Left colon (tissue), 2 donors: Measurements from ENCODE around the gene HAUS7. TPM values are rescaled to one million over a fixed set of nuclear protein-coding genes. Genes with fewer than 3 reads are reported as not detected.

ENCODE experiments used
- ATAC-seq: fragments of 200-7000 bp; cut with Tn5 transposase; one replicate; pipeline ENCODE4 v1.9.1; 2020; ENCODE audit warnings: mild to moderate bottlenecking, moderate library complexity
- DNase-seq, 2 donors: peaks; one replicate each; pipeline ENCODE4 v3.0.0-alpha.2; 2020
- intact Hi-C, 2 donors: fragments of 100-400 bp; cut with DNase I in 1 of 2; cut with micrococcal nuclease in 1 of 2; formaldehyde crosslinking; loops; one replicate each; pipeline versions ENCODE4 v1.11.2 to v1.14.0; 2022; cut with DNase I, micrococcal nuclease
- long read RNA-seq: library from polyadenylated mRNA; unstranded; transcript quantifications from one replicate; pipeline ENCODE4 v2.0.0, GENCODE V29; 2021
- total RNA-seq, 2 donors: library from RNA; stranded (reverse); fragmentation: NEBNext Ultra II Directional; extraction: Animal tissue kit (Norgen Biotek cat#: 25700); gene quantifications; one replicate each; pipeline ENCODE4 v1.2.1, GENCODE V29; 2021
- donor health status: DM: no; HTN: no; CAD: no.
- donor health status: DM: yes; HTN: yes; CAD: no.

Gene HAUS7
- 10 to 100 TPM; 13.0 to 19.0 TPM for total RNA-seq
- long read RNA-seq, transcript HAUS7-202 (10 exons, 1,363 nt): major isoform, 15 of 18 reads
- long read RNA-seq, partial matches to known transcripts: 2 of 18 reads
- long read RNA-seq, other reads (novel, unspliced or antisense): 1 of 18 reads

DNA sequence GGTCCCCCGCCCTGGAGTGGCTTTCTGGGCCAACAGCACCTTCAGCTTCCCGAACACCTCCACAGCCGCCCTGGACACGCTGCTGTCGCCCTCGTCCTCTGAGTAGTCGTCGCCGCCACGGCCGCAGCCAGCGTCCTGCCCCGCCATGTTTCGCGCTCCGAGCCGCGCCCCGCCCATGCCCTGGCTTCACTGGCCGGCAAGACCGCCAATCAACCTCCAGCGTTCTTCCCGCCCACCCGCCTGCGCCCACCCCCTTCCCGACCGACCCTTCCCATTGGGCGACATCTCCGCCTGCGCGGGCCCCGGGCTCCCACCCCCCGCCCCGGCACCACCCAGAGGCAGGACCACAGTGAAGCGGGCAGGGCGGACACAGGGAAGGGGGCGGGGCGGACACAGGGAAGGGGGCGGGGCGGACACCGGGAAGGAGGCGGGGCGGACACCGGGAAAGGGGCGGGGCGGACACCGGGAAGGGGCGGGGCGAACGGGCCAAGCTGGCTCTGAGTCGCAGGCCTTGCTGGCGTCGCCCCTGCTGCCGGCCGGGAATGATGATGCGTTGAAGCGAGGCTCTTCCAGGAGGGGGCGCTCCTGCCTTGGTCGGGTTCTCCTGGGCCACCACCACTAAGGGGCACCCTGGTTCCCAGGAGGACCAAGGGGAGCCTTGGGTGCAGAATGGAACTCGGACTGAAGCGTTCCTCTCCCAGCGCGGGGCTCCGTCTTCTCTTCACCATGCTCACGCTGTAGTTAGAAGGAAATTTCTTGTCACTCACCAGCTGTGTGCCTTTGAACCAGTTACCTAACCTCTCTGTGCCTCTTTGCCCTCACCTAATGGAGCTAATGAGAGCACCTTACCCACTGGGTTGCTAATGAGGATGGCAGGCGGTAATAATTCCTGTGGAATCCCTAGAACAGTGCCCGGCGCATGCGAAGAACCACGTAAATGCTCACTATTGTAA, at the start of gene HAUS7:
Gene HAUS7 (minus strand): TSS at position 166 of the 953 bp plus-strand sequence. CDS start 19 bp downstream, at position 147.
- intact Hi-C loops: no loop called here
- ATAC-seq (peak; percentile 90), DNase-seq (peak; percentile 84 to 89)

DNA sequence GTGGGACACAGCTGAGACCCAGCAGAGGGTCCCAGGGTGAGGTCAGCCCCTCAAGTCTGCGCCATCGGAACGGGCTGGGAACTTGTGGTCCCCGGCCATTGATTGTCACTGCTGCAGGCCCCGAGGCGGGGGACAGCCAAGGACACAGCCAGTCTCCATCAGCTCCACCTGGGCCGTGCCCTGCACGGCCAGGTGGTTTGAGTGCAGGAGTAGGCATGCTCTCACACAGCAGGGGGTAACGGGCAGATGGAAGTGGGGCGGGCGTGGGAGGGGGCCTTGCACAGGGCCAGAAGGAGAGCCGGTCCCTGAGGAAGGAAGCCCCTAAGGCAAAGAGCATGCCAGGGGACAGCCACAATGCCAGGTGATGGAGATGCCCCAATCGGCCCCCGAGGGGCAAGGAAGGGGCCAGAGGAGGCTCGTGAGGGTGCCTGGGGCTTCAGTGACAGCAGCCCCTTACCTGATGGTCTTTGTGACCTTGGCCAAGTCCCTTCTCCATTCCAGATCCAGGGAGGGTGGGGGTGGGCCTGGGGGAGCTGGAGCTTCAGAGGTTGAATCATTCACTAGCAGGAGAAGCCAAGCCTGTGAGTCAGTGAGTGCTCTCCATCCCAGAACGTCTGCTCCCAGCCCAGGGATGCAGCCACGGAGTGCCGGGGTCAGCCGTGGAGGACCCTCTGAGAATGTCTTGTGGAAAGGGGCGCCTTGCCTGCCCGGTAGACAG, 49.4 kb upstream of the HAUS7 start:
- ATAC-seq (no peak), DNase-seq (no peak)
- intact Hi-C loops: no loop called here

DNA sequence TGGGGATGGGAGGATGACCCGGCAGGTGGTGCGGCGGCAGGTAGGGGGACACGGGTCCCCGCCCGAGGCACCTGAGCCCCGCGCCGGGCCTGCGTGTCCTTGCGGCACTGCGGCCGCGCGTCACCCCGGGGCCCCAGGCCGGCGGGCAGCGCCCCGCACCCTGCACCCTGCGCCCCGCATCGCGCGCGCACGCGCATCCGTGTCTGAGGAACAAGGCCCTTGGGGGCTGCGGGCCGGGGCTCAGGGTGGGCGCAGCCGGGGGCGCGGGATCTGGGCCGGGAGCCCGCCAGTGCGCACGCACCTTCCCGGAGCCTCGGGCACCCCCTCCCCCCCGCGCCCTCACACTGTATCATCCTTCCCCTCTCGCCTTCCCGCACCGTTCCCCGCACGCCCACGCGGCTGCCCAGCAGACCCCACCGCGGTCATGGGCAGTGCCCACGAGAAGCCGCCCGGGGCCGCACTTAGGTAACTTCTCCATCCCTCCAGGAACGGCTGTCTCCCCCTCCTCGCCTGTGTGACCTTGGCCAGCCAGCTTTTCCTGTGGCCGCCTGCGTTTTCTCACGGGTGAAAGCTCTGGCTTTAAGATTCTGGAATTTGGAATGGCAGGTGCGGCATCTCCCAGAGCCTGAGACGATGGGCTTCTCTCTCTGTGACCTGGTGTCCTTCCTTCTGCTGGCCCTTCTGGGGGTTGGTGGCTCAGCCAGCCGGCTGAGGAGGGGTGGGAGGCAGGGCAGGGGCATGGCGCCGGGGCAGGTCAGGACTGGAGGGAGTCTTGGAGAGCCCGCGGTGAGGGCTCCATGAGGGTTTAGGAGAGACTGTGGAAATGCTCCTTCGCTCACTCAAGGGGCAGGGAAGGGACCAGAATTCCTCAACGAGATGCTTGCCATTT, 47.8 kb upstream of the HAUS7 start:
- intact Hi-C loops: no loop called here
- DNase-seq (no peak), ATAC-seq (no peak)

DNA sequence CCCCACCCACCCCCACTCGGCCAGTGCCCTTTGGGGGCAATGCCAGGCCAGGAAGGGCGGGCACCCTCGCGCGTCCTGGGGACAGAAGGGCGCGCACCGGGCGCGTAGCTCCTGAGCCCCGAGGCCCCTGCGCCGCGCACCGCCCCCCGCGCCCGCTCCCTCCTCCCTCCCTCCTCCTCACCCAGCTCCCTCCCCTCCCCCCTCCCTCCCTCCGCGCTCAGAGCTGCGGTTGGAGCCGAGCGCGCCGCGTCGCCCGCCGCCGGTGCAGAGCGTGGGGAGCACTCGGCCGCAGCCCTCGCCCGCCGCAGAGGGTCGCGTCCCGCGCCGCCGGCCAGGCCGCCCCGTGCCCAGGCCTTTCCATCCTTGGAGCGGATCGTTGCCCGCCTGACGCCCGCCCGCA, 47.0 kb upstream of the HAUS7 start, which contains the start of gene ATP2B3:
Gene ATP2B3 (plus strand): TSS at position 220 of the 400 bp plus-strand sequence. CDS start 18,606 bp downstream, outside the sequence.
- DNase-seq (no peak), ATAC-seq (no peak)
- intact Hi-C loops: no loop called here

DNA sequence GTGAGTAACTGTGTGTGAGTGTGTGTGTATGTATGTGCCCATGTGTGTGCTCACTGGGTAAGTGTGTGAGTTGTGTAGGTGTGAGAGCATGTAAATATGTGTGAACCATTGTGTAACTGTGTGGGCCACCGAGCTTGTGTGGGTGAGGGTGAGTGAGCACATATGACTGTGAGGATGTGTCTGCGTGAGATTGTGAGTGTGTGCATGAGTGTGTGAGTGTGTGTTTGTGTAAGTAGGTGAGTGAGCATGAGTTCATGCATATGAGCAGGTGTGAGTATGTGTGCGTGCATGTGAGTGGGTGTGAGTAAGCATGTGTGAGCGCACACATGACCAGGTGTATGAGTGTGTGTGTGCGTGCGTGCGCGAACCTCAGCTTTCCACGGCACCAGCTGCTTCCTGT, 45.7 kb upstream of the HAUS7 start:
- ATAC-seq: no peak
- intact Hi-C loops: no loop called here

DNA sequence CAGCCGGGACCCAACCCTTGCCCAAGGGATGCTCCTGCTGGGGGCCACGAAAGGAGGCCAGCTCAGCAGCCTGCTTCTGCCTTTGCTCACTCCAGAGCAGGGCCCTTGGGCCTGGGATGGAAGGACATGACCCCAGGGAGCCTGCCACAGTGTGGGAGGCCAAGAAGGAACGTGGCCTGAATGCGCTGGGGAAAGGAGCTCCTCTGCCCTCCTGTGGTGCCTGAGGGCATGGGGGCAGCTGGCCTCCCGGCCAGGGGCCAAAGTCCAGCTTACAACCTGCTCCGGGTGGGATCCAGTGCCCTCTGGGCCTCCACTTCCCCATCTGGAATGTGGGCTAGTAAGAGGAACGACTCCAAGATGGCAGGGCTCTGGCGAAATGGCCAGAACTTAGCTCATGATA, 45.1 kb upstream of the HAUS7 start:
- ATAC-seq (no peak), DNase-seq (no peak)
- intact Hi-C loops: no loop called here

More for the DNA sequence above, 45.7 kb upstream of the HAUS7 start:
- DNase-seq: no peak

DNA sequence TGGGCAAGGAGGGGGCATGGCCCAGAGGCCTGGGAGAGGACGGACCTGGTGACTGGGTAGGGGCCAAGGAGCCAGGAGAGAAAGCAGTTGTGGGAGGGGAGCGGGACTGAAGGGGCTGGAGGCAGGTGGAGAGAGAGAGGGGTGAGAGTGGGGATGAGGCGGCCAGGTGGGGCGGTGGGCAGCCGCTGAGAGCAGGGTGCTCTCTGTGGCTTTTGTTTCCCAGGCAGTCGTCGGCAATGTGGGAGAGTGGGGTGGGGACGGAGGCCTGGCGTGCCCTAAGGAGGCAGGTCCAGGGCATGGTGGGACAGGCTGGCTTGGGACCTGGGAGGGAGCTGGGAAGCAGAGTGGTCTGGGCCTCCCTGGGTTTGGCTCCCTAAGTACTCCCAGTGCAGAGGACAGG, 43.9 kb upstream of the HAUS7 start:
- ATAC-seq: no peak
- intact Hi-C loops: no loop called here

DNA sequence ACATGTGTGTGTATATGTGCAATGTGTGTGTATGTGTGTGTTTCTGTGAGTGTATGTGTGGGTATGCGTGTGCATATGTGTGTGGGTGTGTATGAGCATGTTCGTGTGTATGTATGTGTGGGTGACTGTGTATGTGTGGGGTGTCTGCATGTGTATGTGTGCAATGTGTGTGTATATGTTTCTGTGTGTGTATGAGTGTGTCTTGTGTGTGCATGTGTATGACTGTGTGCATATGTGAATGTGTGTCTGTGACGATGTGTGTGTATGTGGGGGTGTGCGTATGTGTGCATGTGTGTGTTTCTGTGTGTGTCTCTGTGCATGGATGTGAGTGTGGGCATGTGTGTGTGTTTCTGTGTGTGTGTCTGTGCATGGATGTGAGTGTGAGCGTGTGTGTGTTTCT, 42.9 kb upstream of the HAUS7 start:
- DNase-seq (no peak), ATAC-seq (no peak)
- intact Hi-C loops: no loop called here

More for the DNA sequence above, 43.9 kb upstream of the HAUS7 start:
- DNase-seq: no peak

DNA sequence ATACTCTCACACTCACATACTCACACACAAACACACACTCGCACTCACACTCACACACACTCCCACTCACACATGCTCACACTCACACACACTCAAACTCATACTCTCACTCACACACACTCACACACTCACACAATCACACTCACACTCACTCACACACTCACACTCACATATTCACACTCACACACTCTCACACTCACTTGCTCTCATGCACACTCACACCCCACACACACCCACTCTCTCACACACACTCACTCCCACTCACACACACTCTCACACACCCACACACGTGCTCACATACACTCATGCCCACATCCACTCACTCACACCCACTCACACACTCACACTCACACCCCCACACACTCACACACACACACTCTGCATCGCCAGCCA, 42.1 kb upstream of the HAUS7 start:
- no peak for DNase-seq
- intact Hi-C loops: no loop called here
- no peak for ATAC-seq

DNA sequence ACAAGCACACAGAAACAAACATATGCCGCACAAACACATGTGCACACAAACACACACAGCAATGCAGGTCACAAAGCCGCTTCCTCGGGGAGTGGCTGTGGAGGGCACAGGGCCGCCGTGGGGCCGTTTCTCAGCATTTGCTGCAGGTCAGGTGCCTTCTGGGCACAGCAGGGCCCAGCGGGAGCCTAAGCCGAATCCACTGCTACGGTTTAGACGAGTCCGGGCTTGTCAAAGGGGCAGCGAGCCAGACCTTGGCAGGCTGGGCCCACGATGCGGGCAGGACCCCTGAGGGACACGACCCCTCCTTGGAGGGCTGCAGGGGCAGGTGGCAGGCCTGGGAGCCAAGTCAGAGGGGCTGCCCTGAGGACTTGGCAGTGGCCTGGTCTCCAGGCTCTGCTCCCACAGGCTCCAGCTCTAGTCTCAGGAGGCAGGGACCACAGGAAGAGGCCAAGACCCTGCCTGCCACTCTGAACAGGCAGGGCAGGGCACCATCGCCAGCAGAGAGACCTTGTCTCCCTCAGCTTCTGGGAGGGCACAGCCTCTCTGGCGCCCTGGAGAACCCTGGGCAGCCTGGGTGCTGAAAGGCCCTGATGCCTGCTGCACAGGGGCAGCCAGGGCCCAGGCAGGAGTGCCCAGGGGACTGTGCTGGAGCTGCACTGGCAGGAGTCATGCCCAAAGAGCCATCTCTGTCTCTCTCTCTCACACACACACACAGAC, 41.6 kb upstream of the HAUS7 start:
- DNase-seq (no peak), ATAC-seq (no peak)
- intact Hi-C loops: no loop called here

DNA sequence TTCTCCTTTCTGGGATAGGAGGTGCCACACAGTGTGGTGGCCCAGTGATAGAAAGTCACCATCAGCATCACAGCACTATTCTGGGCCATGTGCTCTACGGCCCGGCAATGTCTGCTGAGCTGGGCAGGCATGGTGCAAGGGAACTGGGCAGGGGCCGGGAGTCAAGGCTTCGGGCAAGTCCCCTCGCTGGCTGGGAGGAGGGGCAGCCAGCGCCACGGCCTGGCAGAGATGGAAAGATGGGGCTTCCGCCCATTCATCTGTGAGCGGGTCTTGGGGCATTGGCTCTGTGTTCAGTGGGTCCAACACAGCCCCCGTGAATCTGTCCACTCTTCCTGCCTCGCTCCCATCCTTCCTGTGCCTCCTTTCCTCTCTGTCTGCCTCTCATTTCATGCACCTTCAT, 40.0 kb upstream of the HAUS7 start:
- ATAC-seq (no peak), DNase-seq (no peak)
- intact Hi-C loops: no loop called here

DNA sequence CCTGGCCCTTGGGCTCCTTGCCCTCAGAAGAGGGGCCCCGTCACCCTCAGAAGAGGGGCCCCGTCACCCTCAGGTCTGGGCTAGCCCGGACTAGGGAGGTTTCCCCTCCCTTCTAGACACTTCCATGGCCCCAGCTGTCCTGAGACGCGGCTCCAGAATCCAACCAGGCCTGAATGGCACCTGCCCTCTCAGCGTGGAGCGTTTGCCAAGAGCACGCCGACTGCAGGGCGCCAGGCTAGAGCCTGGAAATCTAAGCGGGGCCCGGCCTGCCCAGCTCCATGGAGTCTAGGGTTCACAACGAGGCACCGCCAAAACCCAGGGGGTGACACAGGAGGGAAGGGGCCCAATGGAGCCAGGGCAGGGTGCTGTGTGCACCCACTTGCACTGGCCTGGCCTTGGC, 39.2 kb upstream of the HAUS7 start:
- DNase-seq (no peak), ATAC-seq (no peak)
- intact Hi-C loops: no loop called here

DNA sequence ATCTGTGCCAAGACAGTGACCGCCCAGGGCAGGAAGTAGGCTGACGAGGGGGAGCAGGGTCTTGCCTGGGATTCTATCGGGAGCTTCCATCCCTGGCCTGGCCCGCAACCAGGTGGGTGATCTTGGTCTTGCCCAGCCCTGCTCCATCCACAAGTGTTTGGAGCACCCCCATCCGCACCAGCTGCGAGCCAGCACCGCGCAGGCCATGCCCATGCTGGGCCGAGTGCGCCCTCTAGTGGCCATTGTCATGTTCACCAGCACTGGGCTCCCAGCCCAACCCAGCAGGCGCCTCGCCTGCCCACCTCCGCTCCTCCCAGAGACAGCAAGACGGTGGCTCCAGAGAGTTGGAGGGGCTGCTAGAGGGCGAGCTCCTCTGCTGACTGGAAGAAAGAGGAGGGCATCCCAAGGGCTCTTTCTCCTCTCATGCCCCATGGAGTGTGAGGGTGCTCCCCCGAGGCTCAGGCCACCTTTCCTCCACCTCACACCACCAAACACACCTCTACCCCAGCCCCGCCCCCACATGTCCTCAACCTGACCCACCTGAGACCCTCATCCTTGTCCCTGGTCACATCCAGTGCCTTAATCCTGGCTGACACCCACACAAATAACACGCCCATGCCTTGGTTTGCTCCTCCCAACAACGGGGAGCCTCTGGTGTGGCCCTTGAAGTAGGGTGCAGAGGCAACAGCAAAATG, 37.3 kb upstream of the HAUS7 start:
- ATAC-seq: peak; percentile 93
- intact Hi-C loops: no loop called here

DNA sequence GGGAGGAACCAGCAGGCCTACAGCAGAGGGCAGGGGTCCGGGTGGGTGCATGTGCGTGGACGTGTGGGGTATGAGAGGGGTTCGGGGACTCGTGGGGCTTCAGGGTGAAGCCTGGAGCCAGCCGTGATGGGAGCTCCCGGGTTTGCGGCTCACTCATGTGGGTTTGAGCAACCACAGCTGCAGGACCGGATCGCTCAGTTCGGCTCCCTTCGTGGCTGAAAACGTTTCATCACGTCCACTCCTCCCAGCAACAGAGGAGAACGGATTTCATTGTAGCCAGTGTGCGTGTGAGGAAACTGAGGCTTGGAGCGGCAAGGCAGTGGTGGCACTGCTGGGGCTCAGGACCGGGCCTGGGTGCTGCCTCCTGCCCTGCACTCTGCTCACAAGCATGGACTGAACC, 35.0 kb upstream of the HAUS7 start:
- intact Hi-C loops: no loop called here
- ATAC-seq (no peak), DNase-seq (no peak)

More for the DNA sequence above, 37.3 kb upstream of the HAUS7 start:
- DNase-seq: peak; percentile 67 to 86

DNA sequence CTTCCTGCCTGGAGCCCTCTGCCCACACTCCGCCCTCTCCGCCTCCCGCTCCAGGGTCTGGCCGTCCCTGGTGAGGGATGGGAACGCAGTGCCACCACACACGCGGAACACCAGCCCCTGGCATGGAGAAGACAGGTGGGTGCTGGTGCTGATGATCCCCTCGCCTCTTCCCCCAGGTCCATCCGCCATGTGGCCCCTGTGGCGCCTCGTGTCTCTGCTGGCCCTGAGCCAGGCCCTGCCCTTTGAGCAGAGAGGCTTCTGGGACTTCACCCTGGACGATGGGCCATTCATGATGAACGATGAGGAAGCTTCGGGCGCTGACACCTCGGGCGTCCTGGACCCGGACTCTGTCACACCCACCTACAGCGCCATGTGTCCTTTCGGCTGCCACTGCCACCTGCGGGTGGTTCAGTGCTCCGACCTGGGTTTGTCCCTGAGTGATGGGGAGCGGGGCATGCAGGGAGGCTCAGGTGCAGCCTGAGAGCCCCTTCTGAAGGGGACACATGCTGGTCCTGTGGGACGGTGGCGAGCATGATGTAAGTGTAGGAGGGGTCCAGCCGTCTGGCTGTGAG, 34.2 kb upstream of the HAUS7 start:
- intact Hi-C loops: no loop called here
- ATAC-seq: no peak
- no peak for DNase-seq

DNA sequence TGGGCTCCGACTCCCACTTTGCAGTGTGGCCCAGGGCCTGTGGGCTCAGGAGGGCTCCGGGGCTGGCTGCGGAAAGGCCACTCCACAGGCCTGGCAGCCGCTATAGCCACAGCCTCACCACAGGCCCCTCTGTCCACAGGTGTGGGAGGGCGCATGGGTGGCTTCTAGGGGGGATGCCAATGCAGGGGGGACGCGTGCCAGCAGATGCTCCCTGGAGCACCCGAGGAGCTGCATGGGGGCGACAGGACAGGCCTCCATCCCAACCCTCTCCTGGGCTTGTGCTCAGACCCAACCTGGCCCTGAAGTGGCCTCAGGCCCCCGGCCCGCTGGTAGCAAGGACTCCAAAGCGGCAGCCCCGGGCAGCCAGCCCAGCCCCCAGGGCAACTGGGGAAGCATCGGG, 32.4 kb upstream of the HAUS7 start:
- no peak for DNase-seq
- intact Hi-C loops: no loop called here
- ATAC-seq: no peak

DNA sequence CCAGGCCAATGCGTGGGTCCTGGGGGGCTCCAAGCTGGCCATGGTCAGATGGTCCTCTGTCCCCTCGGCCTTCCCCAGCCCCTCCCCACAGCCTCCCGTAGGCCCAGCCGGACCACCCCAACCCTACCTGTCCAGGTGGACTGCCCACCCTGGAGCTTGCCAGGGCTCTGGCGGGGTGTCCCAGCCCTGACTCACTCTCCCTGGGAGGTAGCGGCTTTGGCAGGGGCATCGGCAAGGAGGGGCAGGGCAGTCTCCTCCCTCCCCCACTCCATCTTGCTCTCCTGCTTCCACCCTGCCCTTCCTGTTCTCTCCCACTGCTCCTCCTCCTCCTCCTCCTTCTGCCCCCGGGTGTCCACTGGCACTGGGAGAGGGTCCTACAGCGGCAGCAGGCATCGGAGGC, 31.8 kb upstream of the HAUS7 start:
- ATAC-seq (no peak), DNase-seq (no peak)
- intact Hi-C loops: no loop called here
